K562 (cell line): ENCODE measurements around the gene IGDCC3. TPM values are rescaled to one million over a fixed set of nuclear protein-coding genes. Genes with fewer than 3 reads are reported as not detected.

Experiments
- ATAC-seq: fragments of 200-7000 bp; cut with Tn5 transposase; 3 replicates; pipeline ENCODE4 v1.9.1; 2020; ENCODE audit warnings: moderate library complexity
- BruUV-seq: library from RNA; stranded (reverse); fragments of 400-500 nt; replicated peaks from 2 replicates; lab custom pipeline; 2021; lab: Mats Ljungman, UMichigan
- CTCF ChIA-PET: fragments of 300-600 bp; formaldehyde crosslinking; extraction: SDS; loops from one replicate; lab custom pipeline; 2021; ENCODE audit warnings: low intra/inter-chr PET ratio; lab: Yijun Ruan, JAX
- POLR2A ChIA-PET: fragments of 300-600, 350-650 bp; sonication (Branson Sonifier 250); formaldehyde crosslinking; extraction: SDS; loops from one replicate; lab custom pipeline; 2021; ENCODE audit warnings: antibody characterized with exemption, inconsistent platforms; lab: Yijun Ruan, JAX
- DNase-seq, 4 experiments: peaks; one replicate each; pipeline versions ENCODE4 v3.0.0 to v3.0.0-alpha.2; 2011 to 2018; ENCODE audit warnings: low spot score in 3 of 4, mixed read lengths in 3 of 4; ENCODE audit errors: extremely low read depth in 1 of 4
- FAIRE-seq: peaks from 2 replicates; lab custom pipeline; 2011; peaks lifted over from hg19 to GRCh38; lab: Jason Lieb, UNC
- H2AFZ ChIP-seq: 2 replicates; pipeline ENCODE4 v1.6.0; 2011; ENCODE audit warnings: low read depth, low read length, control low read depth, inconsistent platforms
- H3K27ac ChIP-seq: fragments of 200-600 bp; 3 replicates; pipeline ENCODE4 v1.8.0; 2011; ENCODE audit warnings: low read depth, mild to moderate bottlenecking, control low read depth, inconsistent platforms, low read length, moderate library complexity, mixed read lengths; ENCODE audit errors: extremely low read depth
- H3K27me3 ChIP-seq, 2 experiments: fragments of 300-600 bp in 1 of 2; 2 replicates in 1 of 2; 3 replicates in 1 of 2; pipeline versions ENCODE4 v1.6.0 to v1.8.0; 2011; ENCODE audit warnings: inconsistent platforms in 2 of 2, low read length in 2 of 2, mild to moderate bottlenecking in 1 of 2, mixed read lengths in 1 of 2, moderate library complexity in 1 of 2; ENCODE audit not compliant: control insufficient read depth in 2 of 2, insufficient read depth in 2 of 2
- H3K36me3 ChIP-seq: fragments of 300-600 bp; 3 replicates; pipeline ENCODE4 v1.8.0; 2011; ENCODE audit warnings: mild to moderate bottlenecking, low read length, inconsistent platforms; ENCODE audit not compliant: control insufficient read depth, insufficient read depth
- H3K4me1 ChIP-seq, 2 experiments: fragments of 200-600 bp in 1 of 2; replicated peaks in 1 of 2; 2 replicates in 1 of 2; 3 replicates in 1 of 2; pipeline versions ENCODE4 v1.5.1 to v1.8.0; 2011; ENCODE audit warnings: inconsistent platforms in 2 of 2, low read length in 2 of 2, mild to moderate bottlenecking in 1 of 2, mixed read lengths in 1 of 2, moderate library complexity in 1 of 2; ENCODE audit not compliant: control insufficient read depth in 2 of 2, insufficient read depth in 2 of 2
- H3K4me2 ChIP-seq: 2 replicates; pipeline ENCODE4 v1.6.1; 2011; ENCODE audit warnings: low read length, control low read depth, inconsistent platforms, mixed read lengths; ENCODE audit not compliant: insufficient read depth
- H3K4me3 ChIP-seq: fragments of 200-600 bp; sonication (generic), shearing (Covaris generic); 2 replicates; pipeline ENCODE4 v1.5.1; 2016; ENCODE audit warnings: control low read depth, inconsistent platforms
- H3K79me2 ChIP-seq: fragments of 200-600 bp; 3 replicates; pipeline ENCODE4 v1.8.0; 2011; ENCODE audit warnings: low read length, inconsistent platforms; ENCODE audit not compliant: control insufficient read depth, insufficient read depth
- H3K9ac ChIP-seq, 2 experiments: 2 replicates each; pipeline versions ENCODE4 v1.6.0 to v1.6.1; 2011; ENCODE audit warnings: low read depth in 2 of 2, low read length in 2 of 2, control low read depth in 1 of 2, inconsistent platforms in 1 of 2, mild to moderate bottlenecking in 1 of 2, mixed read lengths in 1 of 2; ENCODE audit not compliant: insufficient read depth in 1 of 2
- H3K9me1 ChIP-seq: one replicate; pipeline ENCODE4 v1.6.0; 2011; ENCODE audit warnings: inconsistent platforms, mild to moderate bottlenecking, low read length, moderate library complexity; ENCODE audit not compliant: control insufficient read depth, insufficient read depth
- H3K9me3 ChIP-seq: replicated peaks from 2 replicates; pipeline ENCODE4 v1.5.1; 2011; ENCODE audit warnings: low read depth, low read length, inconsistent platforms; ENCODE audit not compliant: control insufficient read depth, insufficient read depth
- H4K20me1 ChIP-seq: replicated peaks from 2 replicates; pipeline ENCODE4 v1.6.1; 2011; ENCODE audit warnings: low read length, inconsistent platforms, mixed read lengths; ENCODE audit not compliant: control insufficient read depth, insufficient read depth
- HDGF ChIP-seq: fragments of 450-650 bp; IDR thresholded peaks from 2 replicates; pipeline ENCODE4 v1.6.1; 2016
- MCM3 ChIP-seq: fragments of 450-650 bp; IDR thresholded peaks from 2 replicates; pipeline ENCODE4 v1.6.1; 2016
- MYNN ChIP-seq, 2 experiments: sonication (generic); formaldehyde crosslinking in 1 of 2; IDR thresholded peaks; 2 replicates each; pipeline versions ENCODE4 v1.5.0 to v1.6.1; 2016 to 2020; ENCODE audit warnings: antibody characterized with exemption in 1 of 2, missing genetic modification reagents in 1 of 2
- SNIP1 ChIP-seq: fragments of 450-650 bp; IDR thresholded peaks from 2 replicates; pipeline ENCODE4 v1.7.1; 2017; ENCODE audit warnings: low read depth, mild to moderate bottlenecking
- WGBS: fragments of 100-300 bp; shearing (Covaris generic); methylation state at CpG from one replicate; pipeline ENCODE4 v1.1.6; 2016; ENCODE audit warnings: low coverage, mixed read lengths; ENCODE audit not compliant: insufficient coverage; ENCODE audit errors: missing lambda C conversion rate; 5-methylcytosine and 5-hydroxymethylcytosine counted together
- in situ Hi-C: fragments of 300-500 bp; cut with MboI; formaldehyde crosslinking; loops from 4 replicates; pipeline ENCODE4 v1.15.0; 2018; ENCODE audit warnings: inconsistent platforms, mixed read lengths
- intact Hi-C: fragments of 100-400 bp; cut with micrococcal nuclease; formaldehyde crosslinking; loops from 2 replicates; pipeline ENCODE4 v1.14.2; 2022
- polyA plus RNA-seq, 8 experiments: library from polyadenylated mRNA; depleted of rRNA in 4 of 8; stranded (reverse) in 5 of 8; unstranded in 3 of 8; fragments of >200 nt; fragmentation: Nextera tagmentation in 2 of 8; fragmentation: Illumina TruSeq in 1 of 8; extraction: Ambion mirVana in 2 of 8; extraction: Trizol in 1 of 8; gene quantifications; 2 replicates each; pipeline versions ENCODE4 v1.2.1 to v1.2.3, GENCODE V29; 2011 to 2014; ENCODE audit warnings: inconsistent platforms in 1 of 8, missing spikeins in 1 of 8
- total RNA-seq, 7 experiments: library from RNA; depleted of rRNA in 6 of 7; stranded (reverse); fragments of >200 nt in 6 of 7; fragmentation: Illumina TruSeq in 2 of 7; extraction: Trizol in 2 of 7; gene quantifications; 2 replicates each; pipeline versions ENCODE4 v1.2.1 to v1.2.3, GENCODE V29; 2011 to 2021; ENCODE audit warnings: low replicate concordance in 1 of 7

The IGDCC3 gene
- total and polyA plus RNA-seq, 9 of the 15 experiments (the other 6 are each of a cell fraction or from before 2014, with no cell fraction given), result not detected

- Histone ChIP-seq H3K79me2 (no peaks in the 10 kb centered on the region), H3K4me3 (no peak overlapping the region), H3K36me3 (no peaks in the 10 kb centered on the region), H3K4me1 (peaks cover 6 to 15% of the 10 kb centered on the region in 2 experiments; a peak in 4 of 5 replicates), H2AFZ (no peak overlapping the region), H3K27ac (no peak overlapping the region), H3K9me3 (no peaks in the 10 kb centered on the region), H3K27me3 (peaks cover 35 to 71% of the 10 kb centered on the region in 2 experiments; a peak in 4 of 5 replicates)
- WGBS, result 3% methylated on average over 13 of the region's 17 CpGs
- no TSS peak for BruUV-seq
- FAIRE-seq, result no peak
- intact Hi-C loops, result loop anchor here (10.0 kb wide), 1 partner anchor 354 kb away; no protein-coding TSS in a partner anchor
- POLR2A ChIA-PET, result interaction anchor here (0.6 to 1.1 kb wide), 3 partner anchors 20 to 81 kb away, joined by 3 to 4 read pairs (median 3); no protein-coding TSS in a partner anchor
- TF ChIP-seq SNIP1, result no peak
- no peak for TF ChIP-seq HDGF
- no peak for TF ChIP-seq MCM3
- TF ChIP-seq MYNN (IDR thresholded peaks at IDR 0.05), result no peak
- TF ChIP-seq MYNN (CRISPR knock-in tag; IDR thresholded peaks at IDR 0.05), result no peak
- TF ChIP-seq, all 486 proteins: peak for 0
- CTCF ChIA-PET, result interaction anchor here (0.7 kb wide), 1 partner anchor 333 kb away, joined by 3 read pairs; no protein-coding TSS in a partner anchor
- no peak for DNase-seq
- Histone ChIP-seq H4K20me1 (peaks cover 4% of the 10 kb centered on the region), H3K9ac (peak overlapping the region in 1 of 2 experiments; percentile 9; a peak in 1 of 4 replicates), H3K9me1 (no peaks in the 10 kb centered on the region), H3K4me2 (no peak overlapping the region)
- ATAC-seq, result no peak
- in situ Hi-C loops, result loop anchor here (10.0 kb wide), 1 partner anchor 334 kb away; no protein-coding TSS in a partner anchor
These were observed 10.7 kb upstream of the IGDCC3 start for GRCh38 chr15:65388306-65389080.
